A673 (cell line): ENCODE data around the gene VAV2.

Experiments
- EZH2 ChIP-seq: fragments of 200-600 bp; sonication (generic); IDR thresholded peaks from 2 replicates; pipeline ENCODE4 v1.6.1; 2017; ENCODE audit warnings: borderline replicate concordance, low read depth, mild to moderate bottlenecking, mixed read lengths, antibody characterized with exemption, low read length; ENCODE audit not compliant: poor library complexity, severe bottlenecking
- TF ChIP-seq, protein P1 (sequence below): fragments of 300-800, 200-600 bp; sonication (generic); conservative IDR thresholded peaks from 2 replicates; pipeline ENCODE4 v1.5.1; 2017; ENCODE audit warnings: low read depth, mild to moderate bottlenecking, antibody characterized with exemption, low read length, moderate library complexity, mixed read lengths

DNA sequence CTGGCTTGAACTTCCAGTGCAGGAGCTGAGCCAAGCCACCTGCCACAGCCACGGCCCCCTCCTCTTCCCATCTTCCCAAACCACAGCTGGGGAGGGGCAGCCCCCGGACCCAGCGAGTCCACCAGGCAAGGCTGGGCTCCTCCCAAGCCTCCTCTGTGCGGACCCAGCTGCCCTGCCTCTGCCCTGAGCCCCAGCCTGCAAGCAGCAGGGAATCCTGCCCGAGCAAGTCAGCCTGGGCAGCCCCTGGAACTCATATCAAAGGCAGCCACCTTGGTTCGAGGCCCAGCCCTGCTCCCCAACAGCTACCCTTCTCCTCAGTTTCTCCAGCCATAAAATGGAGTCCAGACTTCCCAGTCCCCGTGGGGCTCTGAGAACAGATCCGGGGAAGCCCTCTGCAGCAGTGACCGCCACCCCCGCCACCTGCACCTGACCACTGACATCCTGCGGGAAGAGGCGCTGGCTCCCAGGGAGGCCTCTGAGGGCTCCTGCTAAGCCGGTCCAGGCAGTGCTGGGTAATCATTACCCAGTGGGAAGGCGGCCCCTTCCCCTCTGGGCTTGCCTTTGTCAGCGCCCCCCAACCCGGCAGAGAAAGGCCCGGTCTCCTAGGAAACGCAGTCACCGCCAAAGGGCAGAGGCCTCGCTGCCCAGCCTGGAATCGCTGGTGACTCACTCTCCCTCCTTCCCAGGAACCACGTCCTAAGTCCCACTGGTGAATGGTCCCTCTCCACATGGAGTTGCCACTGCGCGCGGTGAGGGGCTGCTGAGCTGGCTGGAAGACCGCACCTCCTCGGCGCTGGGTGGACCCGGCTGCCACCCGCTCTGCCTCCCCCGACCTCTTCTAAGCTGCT is 1.5 kb downstream of the VAV2 start:
- TF ChIP-seq, protein P1, sequence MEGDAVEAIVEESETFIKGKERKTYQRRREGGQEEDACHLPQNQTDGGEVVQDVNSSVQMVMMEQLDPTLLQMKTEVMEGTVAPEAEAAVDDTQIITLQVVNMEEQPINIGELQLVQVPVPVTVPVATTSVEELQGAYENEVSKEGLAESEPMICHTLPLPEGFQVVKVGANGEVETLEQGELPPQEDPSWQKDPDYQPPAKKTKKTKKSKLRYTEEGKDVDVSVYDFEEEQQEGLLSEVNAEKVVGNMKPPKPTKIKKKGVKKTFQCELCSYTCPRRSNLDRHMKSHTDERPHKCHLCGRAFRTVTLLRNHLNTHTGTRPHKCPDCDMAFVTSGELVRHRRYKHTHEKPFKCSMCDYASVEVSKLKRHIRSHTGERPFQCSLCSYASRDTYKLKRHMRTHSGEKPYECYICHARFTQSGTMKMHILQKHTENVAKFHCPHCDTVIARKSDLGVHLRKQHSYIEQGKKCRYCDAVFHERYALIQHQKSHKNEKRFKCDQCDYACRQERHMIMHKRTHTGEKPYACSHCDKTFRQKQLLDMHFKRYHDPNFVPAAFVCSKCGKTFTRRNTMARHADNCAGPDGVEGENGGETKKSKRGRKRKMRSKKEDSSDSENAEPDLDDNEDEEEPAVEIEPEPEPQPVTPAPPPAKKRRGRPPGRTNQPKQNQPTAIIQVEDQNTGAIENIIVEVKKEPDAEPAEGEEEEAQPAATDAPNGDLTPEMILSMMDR: no peak
- no peak for TF ChIP-seq EZH2
